NCI-H82 (cell line): ENCODE measurements around the gene TMEM128.
"Not testable (repeated sequence)": the region's sequence is repeated elsewhere in the genome, so short reads cannot be mapped to it uniquely, and the experiment has no call there.

Source experiments
- DNase-seq: peaks from one replicate; lab custom pipeline; 2025; lab: John Stamatoyannopoulos, UW

Gene TMEM128

DNA sequence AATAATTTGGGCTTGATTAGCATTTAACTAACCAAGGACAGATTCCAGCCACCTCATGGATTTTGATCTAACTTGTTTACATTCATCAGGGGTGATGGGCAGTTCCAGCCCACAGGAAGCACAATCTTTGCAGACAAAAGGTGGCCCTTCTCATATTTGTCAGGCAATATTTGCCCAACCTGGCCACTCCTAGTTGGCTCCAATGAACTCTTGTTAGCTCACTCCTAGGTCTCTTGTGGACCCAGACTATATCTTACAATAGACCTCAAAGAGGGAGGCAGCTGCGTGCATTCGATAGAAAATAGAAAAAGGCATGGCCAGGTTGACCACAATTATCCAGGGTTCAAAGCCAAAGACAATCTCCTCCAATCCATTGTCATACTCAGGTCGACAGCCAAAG is 59.5 kb downstream of the TMEM128 start:
- DNase-seq, result not testable (repeated sequence)
